Measurements from ENCODE around the gene PRKCH. TPM values are rescaled to one million over a fixed set of nuclear protein-coding genes. Genes with fewer than 3 reads are reported as not detected.

The PRKCH gene
- total and polyA plus RNA-seq, 2 experiments from 2014 or later, result 2.4 to 3.5 TPM

GRCh38 chr14:61377749-61378148 lies 56.4 kb downstream of the PRKCH start:
- Histone ChIP-seq H3K9me2 (ENCODE audit: insufficient read depth) (no peaks in the 10 kb centered on the region), H3K4me3 (no peak overlapping the region), H3F3A (ENCODE audit: insufficient read depth) (no peaks in the 10 kb centered on the region), H3K27ac (no peak overlapping the region), H3K9ac (no peak overlapping the region), H3K4me1 (ENCODE audit: insufficient read depth) (no peaks in the 10 kb centered on the region), H3K79me2 (ENCODE audit: insufficient read depth) (no peaks in the 10 kb centered on the region), H3K4me2 (ENCODE audit: unreplicated experiment) (no peak overlapping the region), H2AFZ (no peak overlapping the region), H3K9me3 (ENCODE audit: low read depth) (no peaks in the 10 kb centered on the region), H3K27me3 (replicated peaks; ENCODE audit: insufficient read depth) (peaks cover 17% of the 10 kb centered on the region), H4K20me1 (ENCODE audit: insufficient read depth) (no peaks in the 10 kb centered on the region), H3K36me3 (ENCODE audit: low read depth) (no peaks in the 10 kb centered on the region)
- DNase-seq, result no peak
- TF ChIP-seq EZH2 (IDR thresholded peaks at IDR 0.05; ENCODE audit: insufficient read depth, poor library complexity, severe bottlenecking), result no peak
- TF ChIP-seq EZH2phosphoT487 (IDR thresholded peaks at IDR 0.05; ENCODE audit: insufficient read depth, low read depth), result no peak
- in situ Hi-C loops (cut with MboI), result no loop called here

DNA sequence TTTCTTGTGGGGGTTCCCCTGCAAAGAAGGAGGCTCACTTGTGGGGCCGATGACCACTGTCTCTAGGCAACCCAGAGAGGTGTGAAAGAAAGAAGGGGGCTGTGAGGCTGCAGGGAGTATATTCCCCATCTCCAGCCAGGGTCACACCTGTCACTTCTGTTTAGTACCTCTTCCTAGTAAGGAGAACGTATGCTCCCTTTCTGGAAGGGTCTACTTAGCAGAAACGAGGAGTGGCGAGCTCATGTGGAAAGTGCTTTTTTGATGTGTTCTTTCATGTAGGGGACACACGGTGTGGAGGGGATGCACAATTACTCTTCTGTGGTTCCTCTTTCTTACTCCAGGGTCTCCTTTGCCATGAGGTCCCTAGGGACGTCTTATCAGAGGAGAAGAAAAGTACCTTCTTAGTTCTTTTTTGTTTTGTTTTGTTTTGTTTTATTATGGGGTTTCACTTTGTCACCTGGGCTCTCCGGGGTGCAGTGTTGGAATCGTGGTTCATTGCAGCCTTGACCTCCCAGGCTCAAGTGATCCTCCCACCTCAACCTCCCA lies 58.3 kb downstream of the PRKCH start:
- 44 to 51% methylated on average over 8 of the region's 8 CpGs for WGBS, 2 experiments (ENCODE audit: low coverage in 1 of 2, low lambda C conversion rate in 2 of 2, missing lambda C conversion rate in 2 of 2)
- H3K36me3 ChIP-seq (ENCODE audit: low read depth), result no peaks in the 10 kb centered on the region
- no peak overlapping the region for H2AFZ ChIP-seq
- no peaks in the 10 kb centered on the region for H3K9me2 ChIP-seq (ENCODE audit: insufficient read depth)
- in situ Hi-C loops (cut with MboI), result no loop called here
- H3K79me2 ChIP-seq (ENCODE audit: insufficient read depth), result no peaks in the 10 kb centered on the region
- H3K9me3 ChIP-seq (ENCODE audit: low read depth), result no peaks in the 10 kb centered on the region
- peaks cover 23% of the 10 kb centered on the region for H3K27me3 ChIP-seq (replicated peaks; ENCODE audit: insufficient read depth)
- no peaks in the 10 kb centered on the region for H3K4me1 ChIP-seq (ENCODE audit: insufficient read depth)
- H3F3A ChIP-seq (ENCODE audit: insufficient read depth), result no peaks in the 10 kb centered on the region
- no peak overlapping the region for H3K27ac ChIP-seq
- H3K9ac ChIP-seq, result no peak overlapping the region
- H4K20me1 ChIP-seq (ENCODE audit: insufficient read depth), result no peaks in the 10 kb centered on the region
- no peak overlapping the region for H3K4me3 ChIP-seq
- TF ChIP-seq EZH2phosphoT487 (IDR thresholded peaks at IDR 0.05; ENCODE audit: insufficient read depth, low read depth), result no peak
- TF ChIP-seq EZH2 (IDR thresholded peaks at IDR 0.05; ENCODE audit: insufficient read depth, poor library complexity, severe bottlenecking), result no peak
- no peak overlapping the region for H3K4me2 ChIP-seq (ENCODE audit: unreplicated experiment)
- DNase-seq, result no peak

GRCh38 chr14:61380984-61381383 lies 59.6 kb downstream of the PRKCH start:
- 53 to 57% methylated on average over 3 of the region's 3 CpGs for WGBS, 2 experiments (ENCODE audit: low coverage in 1 of 2, low lambda C conversion rate in 2 of 2, missing lambda C conversion rate in 2 of 2)
- TF ChIP-seq EZH2 (IDR thresholded peaks at IDR 0.05; ENCODE audit: insufficient read depth, poor library complexity, severe bottlenecking) (no peak), EZH2phosphoT487 (IDR thresholded peaks at IDR 0.05; ENCODE audit: insufficient read depth, low read depth) (no peak)
- H3K9me3 ChIP-seq (ENCODE audit: low read depth), result no peaks in the 10 kb centered on the region
- H3F3A ChIP-seq (ENCODE audit: insufficient read depth), result no peaks in the 10 kb centered on the region
- no peak overlapping the region for H3K9ac ChIP-seq
- no peaks in the 10 kb centered on the region for H3K36me3 ChIP-seq (ENCODE audit: low read depth)
- H2AFZ ChIP-seq, result no peak overlapping the region
- no peaks in the 10 kb centered on the region for H3K4me1 ChIP-seq (ENCODE audit: insufficient read depth)
- no peak for DNase-seq
- in situ Hi-C loops (cut with MboI), result no loop called here
- H3K4me2 ChIP-seq (ENCODE audit: unreplicated experiment), result no peak overlapping the region
- H4K20me1 ChIP-seq (ENCODE audit: insufficient read depth), result no peaks in the 10 kb centered on the region
- H3K27me3 ChIP-seq (replicated peaks; ENCODE audit: insufficient read depth), result peaks cover 23% of the 10 kb centered on the region
- H3K9me2 ChIP-seq (ENCODE audit: insufficient read depth), result no peaks in the 10 kb centered on the region
- no peak overlapping the region for H3K27ac ChIP-seq
- H3K79me2 ChIP-seq (ENCODE audit: insufficient read depth), result no peaks in the 10 kb centered on the region
- no peak overlapping the region for H3K4me3 ChIP-seq

- DNase-seq, result no peak
- Histone ChIP-seq H3K79me2 (ENCODE audit: insufficient read depth) (no peaks in the 10 kb centered on the region), H3K4me1 (ENCODE audit: insufficient read depth) (no peaks in the 10 kb centered on the region), H4K20me1 (ENCODE audit: insufficient read depth) (no peaks in the 10 kb centered on the region), H3K36me3 (ENCODE audit: low read depth) (no peaks in the 10 kb centered on the region), H3K27me3 (replicated peaks; ENCODE audit: insufficient read depth) (peaks cover 23% of the 10 kb centered on the region), H3K9ac (no peak overlapping the region), H3K4me2 (ENCODE audit: unreplicated experiment) (no peak overlapping the region), H3F3A (ENCODE audit: insufficient read depth) (no peaks in the 10 kb centered on the region), H3K9me3 (ENCODE audit: low read depth) (no peaks in the 10 kb centered on the region), H3K4me3 (no peak overlapping the region), H3K27ac (no peak overlapping the region), H3K9me2 (ENCODE audit: insufficient read depth) (no peaks in the 10 kb centered on the region), H2AFZ (no peak overlapping the region)
- WGBS, 2 experiments (ENCODE audit: low coverage in 1 of 2, low lambda C conversion rate in 2 of 2, missing lambda C conversion rate in 2 of 2), result 58% methylated on average over 9 of the region's 9 CpGs
- in situ Hi-C loops (cut with MboI), result no loop called here
- TF ChIP-seq EZH2 (IDR thresholded peaks at IDR 0.05; ENCODE audit: insufficient read depth, poor library complexity, severe bottlenecking), result no peak
- no peak for TF ChIP-seq EZH2phosphoT487 (IDR thresholded peaks at IDR 0.05; ENCODE audit: insufficient read depth, low read depth)
Measured at GRCh38 chr14:61381553-61381952, 60.2 kb downstream of the PRKCH start.

GRCh38 chr14:61382842-61383241 lies 61.5 kb downstream of the PRKCH start:
- Histone ChIP-seq H4K20me1 (ENCODE audit: insufficient read depth) (no peaks in the 10 kb centered on the region), H3F3A (ENCODE audit: insufficient read depth) (no peaks in the 10 kb centered on the region), H3K79me2 (ENCODE audit: insufficient read depth) (no peaks in the 10 kb centered on the region), H2AFZ (no peak overlapping the region), H3K9me2 (ENCODE audit: insufficient read depth) (no peaks in the 10 kb centered on the region), H3K27ac (no peak overlapping the region), H3K27me3 (replicated peaks; ENCODE audit: insufficient read depth) (peaks cover 23% of the 10 kb centered on the region), H3K4me2 (ENCODE audit: unreplicated experiment) (no peak overlapping the region), H3K36me3 (ENCODE audit: low read depth) (no peaks in the 10 kb centered on the region), H3K4me3 (no peak overlapping the region), H3K9me3 (ENCODE audit: low read depth) (no peaks in the 10 kb centered on the region), H3K4me1 (ENCODE audit: insufficient read depth) (no peaks in the 10 kb centered on the region), H3K9ac (no peak overlapping the region)
- 30 to 31% methylated on average over 2 of the region's 2 CpGs for WGBS, 2 experiments (ENCODE audit: low coverage in 1 of 2, low lambda C conversion rate in 2 of 2, missing lambda C conversion rate in 2 of 2)
- in situ Hi-C loops (cut with MboI), result no loop called here
- no peak for DNase-seq
- TF ChIP-seq EZH2 (IDR thresholded peaks at IDR 0.05; ENCODE audit: insufficient read depth, poor library complexity, severe bottlenecking) (no peak), EZH2phosphoT487 (IDR thresholded peaks at IDR 0.05; ENCODE audit: insufficient read depth, low read depth) (no peak)

Measured in GM23248 (cell line).